22Rv1 (cell line): Measurements from ENCODE around the gene TNS3.

Experiments
- ZFX ChIP-seq: fragments of 450-650 bp; IDR thresholded peaks from 2 replicates; pipeline ENCODE4 v1.6.1; 2017; ENCODE audit warnings: antibody characterized with exemption, borderline replicate concordance
- TF ChIP-seq, protein P1 (sequence below): fragments of 450-650 bp; IDR thresholded peaks from 2 replicates; pipeline ENCODE4 v1.5.1; 2017; ENCODE audit warnings: mild to moderate bottlenecking

DNA sequence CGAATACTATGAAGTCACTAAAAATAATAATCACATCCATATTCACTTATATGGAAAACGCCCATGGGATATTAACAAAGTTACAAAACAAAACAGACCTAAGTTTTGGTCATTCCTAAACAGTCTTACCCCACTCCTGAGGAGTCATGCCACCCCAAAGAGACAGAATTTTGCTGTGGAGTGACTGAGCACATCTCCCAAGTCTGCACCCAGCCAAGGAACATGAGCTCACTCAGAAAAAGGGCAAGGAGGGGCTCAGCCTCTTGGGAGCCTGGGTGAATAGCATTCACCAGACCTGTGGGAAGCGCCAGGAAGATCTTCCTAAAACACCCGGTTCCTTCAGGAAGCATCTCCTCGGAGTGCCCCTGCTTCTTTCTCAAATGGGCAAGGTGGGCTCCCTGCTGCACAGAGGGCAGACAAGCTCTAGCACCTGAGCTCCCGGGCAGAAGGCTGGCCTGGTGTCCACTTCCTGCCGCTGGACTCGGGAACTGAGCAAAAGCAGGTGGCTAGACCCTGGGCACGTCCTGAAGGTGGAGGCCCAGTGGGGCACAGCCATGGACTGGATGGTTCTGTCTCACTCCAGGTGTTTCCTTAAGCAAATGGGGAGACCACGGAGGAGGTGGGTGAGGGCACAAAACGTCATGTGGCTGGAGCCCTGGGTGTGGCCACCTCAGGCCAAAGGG lies 31.0 kb downstream of the TNS3 start:
- TF ChIP-seq, protein P1, sequence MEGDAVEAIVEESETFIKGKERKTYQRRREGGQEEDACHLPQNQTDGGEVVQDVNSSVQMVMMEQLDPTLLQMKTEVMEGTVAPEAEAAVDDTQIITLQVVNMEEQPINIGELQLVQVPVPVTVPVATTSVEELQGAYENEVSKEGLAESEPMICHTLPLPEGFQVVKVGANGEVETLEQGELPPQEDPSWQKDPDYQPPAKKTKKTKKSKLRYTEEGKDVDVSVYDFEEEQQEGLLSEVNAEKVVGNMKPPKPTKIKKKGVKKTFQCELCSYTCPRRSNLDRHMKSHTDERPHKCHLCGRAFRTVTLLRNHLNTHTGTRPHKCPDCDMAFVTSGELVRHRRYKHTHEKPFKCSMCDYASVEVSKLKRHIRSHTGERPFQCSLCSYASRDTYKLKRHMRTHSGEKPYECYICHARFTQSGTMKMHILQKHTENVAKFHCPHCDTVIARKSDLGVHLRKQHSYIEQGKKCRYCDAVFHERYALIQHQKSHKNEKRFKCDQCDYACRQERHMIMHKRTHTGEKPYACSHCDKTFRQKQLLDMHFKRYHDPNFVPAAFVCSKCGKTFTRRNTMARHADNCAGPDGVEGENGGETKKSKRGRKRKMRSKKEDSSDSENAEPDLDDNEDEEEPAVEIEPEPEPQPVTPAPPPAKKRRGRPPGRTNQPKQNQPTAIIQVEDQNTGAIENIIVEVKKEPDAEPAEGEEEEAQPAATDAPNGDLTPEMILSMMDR: no peak
- no peak for TF ChIP-seq ZFX
